GM18499 (cell line): ENCODE data around the gene EEF1AKMT3.
"Not testable (repeated sequence)": the region's sequence is repeated elsewhere in the genome, so short reads cannot be mapped to it uniquely, and the experiment has no call there.

Source experiments
- ATAC-seq: cut with Tn5 transposase; IDR thresholded peaks from one replicate; pipeline ENCODE4 v1.9.1; 2021; ENCODE audit warnings: moderate number of reproducible peaks; ENCODE audit not compliant: insufficient read depth, unreplicated experiment

The EEF1AKMT3 gene

GRCh38 chr12:57763881-57764661, 8.3 kb upstream of the EEF1AKMT3 start:
- ATAC-seq, result no peak

GRCh38 chr12:57764662-57765002, 7.8 kb upstream of the EEF1AKMT3 start:
- no peak for ATAC-seq

- ATAC-seq, result no peak
These were observed 7.3 kb upstream of the EEF1AKMT3 start for GRCh38 chr12:57765003-57765697.

- no peak for ATAC-seq
These were observed 6.5 kb upstream of the EEF1AKMT3 start for GRCh38 chr12:57765698-57766463.

GRCh38 chr12:57766464-57767304, 5.7 kb upstream of the EEF1AKMT3 start, which contains the start of gene CYP27B1:
TSS of gene CYP27B1 (minus strand) at chr12:57767078. CDS start at chr12:57767041, 37 bp downstream.
- ATAC-seq, result no peak

- ATAC-seq, result no peak
These were observed 5.1 kb upstream of the EEF1AKMT3 start for GRCh38 chr12:57767305-57767698.

- no peak for ATAC-seq
These were observed 4.5 kb upstream of the EEF1AKMT3 start for GRCh38 chr12:57767876-57768275.

GRCh38 chr12:57769594-57769993, 2.8 kb upstream of the EEF1AKMT3 start:
- ATAC-seq, result no peak

- ATAC-seq, result no peak
These were observed 1.7 kb upstream of the EEF1AKMT3 start for GRCh38 chr12:57770734-57771133.

GRCh38 chr12:57771236-57771872, 1.1 kb upstream of the EEF1AKMT3 start:
- peak; percentile 48 for ATAC-seq

GRCh38 chr12:57771873-57772428, 463 bp upstream of the EEF1AKMT3 start, which contains the start of gene METTL1:
TSS of gene METTL1 (minus strand) at chr12:57772105. CDS start at chr12:57772083, 22 bp downstream.
- peak; percentile 61 for ATAC-seq

- ATAC-seq, result not testable (repeated sequence)
These were observed 2.2 kb downstream of the EEF1AKMT3 start for GRCh38 chr12:57774634-57775033.

- ATAC-seq, result no peak
These were observed 2.6 kb downstream of the EEF1AKMT3 start for GRCh38 chr12:57775044-57775443.

- no peak for ATAC-seq
These were observed 3.3 kb downstream of the EEF1AKMT3 start for GRCh38 chr12:57775563-57776246.

- no peak for ATAC-seq
These were observed 3.8 kb downstream of the EEF1AKMT3 start for GRCh38 chr12:57776247-57776587.

- ATAC-seq, result no peak
These were observed 5.0 kb downstream of the EEF1AKMT3 start for GRCh38 chr12:57777367-57777766.

- ATAC-seq, result no peak
These were observed 5.5 kb downstream of the EEF1AKMT3 start for GRCh38 chr12:57777911-57778310.

- no peak for ATAC-seq
These were observed 7.3 kb downstream of the EEF1AKMT3 start for GRCh38 chr12:57779736-57780135.
